Heart left ventricle (tissue), 13 donors: ENCODE data around the gene ADIPOR1.

Experiments
- CTCF ChIP-seq, 12 donors: fragments of 200-600 bp; sonication (generic) in 4 of 12; IDR thresholded peaks; one replicate each; pipeline versions ENCODE4 v1.5.0 to v1.8.0; 2018 to 2022; ENCODE audit warnings: antibody characterized with exemption in 12 of 12, mild to moderate bottlenecking in 5 of 12
- POLR2A ChIP-seq, 2 donors: fragments of 450-650 bp; IDR thresholded peaks; one replicate each; pipeline ENCODE4 v1.6.1; 2017; ENCODE audit warnings: antibody characterized with exemption in 2 of 2, mild to moderate bottlenecking in 2 of 2, moderate library complexity in 2 of 2
- donor health status: ischemic (EF 13 %, LVEDD 7.1; RV severe dilation, severe dysfunction).
- donor health status: DM: no; HTN: yes; CAD: no.
- donor health status: DM: no; HTN: no; CAD: no.
- donor health status: ischemic (EF 25% LVEDD 6.9; RV normal size, moderate dysfunction).
- donor health status: ischemic (EF 25% LVEDD 5.7; RV mildly dilated, moderate dysfunction).
- donor health status: ischemic (EF 35%, LVEDD 5.7; RV mildly dilated, moderate dysfunction).
- donor health status: nonischemic (EF 11% LVEDD 7.7; RV severe dilation, severe dysfunction).
- donor health status: DM: yes; HTN: yes; CAD: no.
- donor health status: PGD.
- donor health status: ischemic (EF 29% LVEDD 5.4; RV normal size, mild dysfunction).
- donor health status: nonischemic (EF 23%, LVEDD 6.1; RV moderate dilation, normal function).

DNA sequence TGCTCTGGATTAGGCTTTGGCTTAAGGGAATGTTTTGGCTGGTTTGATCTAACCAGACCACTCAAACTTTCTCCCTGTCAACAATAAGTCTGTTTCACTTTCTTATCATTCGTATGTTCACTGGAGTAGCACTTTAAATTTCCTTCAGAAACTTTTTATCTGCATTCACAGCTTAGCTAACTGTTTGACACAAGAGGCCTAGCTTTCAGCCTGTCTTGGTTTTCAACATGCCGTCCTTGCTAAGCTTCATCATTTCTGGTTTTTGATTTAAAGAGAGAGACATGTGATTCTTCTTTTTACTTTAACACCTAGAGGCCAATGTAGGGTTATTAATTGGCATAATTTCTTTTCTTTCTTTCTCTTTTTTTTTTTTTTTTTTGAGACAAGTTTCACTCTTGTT is 23.8 kb upstream of the ADIPOR1 start:
- TF ChIP-seq CTCF (IDR thresholded peaks at IDR 0.05): no peak
- no peak for TF ChIP-seq POLR2A (IDR thresholded peaks at IDR 0.05)
